ENCODE data around the gene TCTN1. TPM values are rescaled to one million over a fixed set of nuclear protein-coding genes. Genes with fewer than 3 reads are reported as not detected.

The TCTN1 gene
- total RNA-seq, 6 experiments from 2014 or later, result 9.6 to 17.0 (median 10.8) TPM

- no peak overlapping the region for H3K27ac ChIP-seq
- ATAC-seq (no peak), DNase-seq (no peak)
- H3K36me3 ChIP-seq, result no peaks in the 10 kb centered on the region
- WGBS (ENCODE audit: insufficient coverage, low coverage, low lambda C conversion rate, missing lambda C conversion rate), result 70% methylated on average over 3 of the region's 4 CpGs
- intact Hi-C loops (cut with DNase I), result no loop called here
- H3K4me1 ChIP-seq, result peaks cover 0 to 3% (median under 1%) of the 10 kb centered on the region in 4 donors
- H3K27me3 ChIP-seq, result no peaks in the 10 kb centered on the region
- no peak overlapping the region for H3K4me3 ChIP-seq
- no peaks in the 10 kb centered on the region for H3K9me3 ChIP-seq
- no peak for TF ChIP-seq CTCF (IDR thresholded peaks at IDR 0.05)
- no peak for TF ChIP-seq POLR2A (IDR thresholded peaks at IDR 0.05)
These were observed 5.6 kb downstream of the TCTN1 start for GRCh38 chr12:110619534-110619953.

- no peak for ATAC-seq
- H3K36me3 ChIP-seq, result no peaks in the 10 kb centered on the region
- DNase-seq, result no peak
- no peaks in the 10 kb centered on the region for H3K27me3 ChIP-seq
- H3K4me1 ChIP-seq, result no peaks in the 10 kb centered on the region
- intact Hi-C loops (cut with DNase I), result no loop called here
- no peaks in the 10 kb centered on the region for H3K9me3 ChIP-seq
- H3K4me3 ChIP-seq, result no peak overlapping the region
- 92% methylated on average over 2 of the region's 3 CpGs for WGBS (ENCODE audit: insufficient coverage, low coverage, low lambda C conversion rate, missing lambda C conversion rate)
- no peak for TF ChIP-seq CTCF (IDR thresholded peaks at IDR 0.05)
- TF ChIP-seq POLR2A (IDR thresholded peaks at IDR 0.05), result no peak
- H3K27ac ChIP-seq, result no peak overlapping the region
These were observed 8.7 kb downstream of the TCTN1 start for GRCh38 chr12:110622582-110622981.

- Histone ChIP-seq H3K36me3 (peaks cover 0 to 9% (median 0%) of the 10 kb centered on the region in 4 donors), H3K9me3 (no peaks in the 10 kb centered on the region), H3K27ac (no peak overlapping the region), H3K27me3 (no peaks in the 10 kb centered on the region), H3K4me3 (no peak overlapping the region), H3K4me1 (no peaks in the 10 kb centered on the region)
- DNase-seq (no peak), ATAC-seq (peak in 1 of 4 donors; percentile 33)
- intact Hi-C loops (cut with DNase I), result no loop called here
- TF ChIP-seq CTCF (IDR thresholded peaks at IDR 0.05), result no peak
- no peak for TF ChIP-seq POLR2A (IDR thresholded peaks at IDR 0.05)
- WGBS (ENCODE audit: insufficient coverage, low coverage, low lambda C conversion rate, missing lambda C conversion rate), result 71% methylated on average over 8 of the region's 8 CpGs
These were observed 13.7 kb downstream of the TCTN1 start for GRCh38 chr12:110627500-110628195.

- H3K27ac ChIP-seq, result no peak overlapping the region
- no peaks in the 10 kb centered on the region for H3K9me3 ChIP-seq
- no peaks in the 10 kb centered on the region for H3K4me1 ChIP-seq
- H3K36me3 ChIP-seq, result peaks cover 0 to 3% (median 0%) of the 10 kb centered on the region in 4 donors
- H3K4me3 ChIP-seq, result no peak overlapping the region
- DNase-seq (no peak), ATAC-seq (no peak)
- TF ChIP-seq CTCF (IDR thresholded peaks at IDR 0.05), result no peak
- TF ChIP-seq POLR2A (IDR thresholded peaks at IDR 0.05), result no peak
- intact Hi-C loops (cut with DNase I), result no loop called here
- no peaks in the 10 kb centered on the region for H3K27me3 ChIP-seq
These were observed 21.1 kb downstream of the TCTN1 start for GRCh38 chr12:110635055-110635454.

Measured in right lobe of liver (tissue), 6 donors.